ENCODE measurements around the gene PDE8B.

The PDE8B gene

GRCh38 chr5:77192441-77193050, 17.9 kb upstream of the PDE8B start:
- no peak for DNase-seq (ENCODE audit: low spot score)

GRCh38 chr5:77194762-77195161, 15.7 kb upstream of the PDE8B start:
- no peak for DNase-seq (ENCODE audit: low spot score)

- DNase-seq (ENCODE audit: low spot score) = no peak
Observed at GRCh38 chr5:77197840-77198554, 12.5 kb upstream of the PDE8B start.

GRCh38 chr5:77200663-77201062, 9.8 kb upstream of the PDE8B start:
- no peak for DNase-seq (ENCODE audit: low spot score)

- no peak for DNase-seq (ENCODE audit: low spot score)
Observed at GRCh38 chr5:77202145-77202544, 8.3 kb upstream of the PDE8B start.

GRCh38 chr5:77204967-77205366, 5.5 kb upstream of the PDE8B start:
- no peak for DNase-seq (ENCODE audit: low spot score)

GRCh38 chr5:77208507-77209163, 1.8 kb upstream of the PDE8B start:
- DNase-seq (ENCODE audit: low spot score) = no peak

GRCh38 chr5:77209495-77210090, 887 bp upstream of the PDE8B start:
- no peak for DNase-seq (ENCODE audit: low spot score)

- DNase-seq (ENCODE audit: low spot score) = no peak
Observed at GRCh38 chr5:77210964-77211690, 647 bp downstream of the PDE8B start.

- no peak for DNase-seq (ENCODE audit: low spot score)
Observed at GRCh38 chr5:77211691-77212047, 1.2 kb downstream of the PDE8B start.

GRCh38 chr5:77213601-77214000, 3.1 kb downstream of the PDE8B start:
- DNase-seq (ENCODE audit: low spot score) = no peak

GRCh38 chr5:77214151-77214550, 3.7 kb downstream of the PDE8B start:
- no peak for DNase-seq (ENCODE audit: low spot score)

- no peak for DNase-seq (ENCODE audit: low spot score)
Observed at GRCh38 chr5:77218263-77218662, 7.8 kb downstream of the PDE8B start.

GRCh38 chr5:77221115-77221514, 10.6 kb downstream of the PDE8B start:
- no peak for DNase-seq (ENCODE audit: low spot score)

GRCh38 chr5:77222722-77223121, 12.2 kb downstream of the PDE8B start:
- DNase-seq (ENCODE audit: low spot score) = no peak

- no peak for DNase-seq (ENCODE audit: low spot score)
Observed at GRCh38 chr5:77223653-77224052, 13.2 kb downstream of the PDE8B start.

GRCh38 chr5:77224672-77225355, 14.3 kb downstream of the PDE8B start:
- DNase-seq (ENCODE audit: low spot score) = no peak

GRCh38 chr5:77225531-77225930, 15.1 kb downstream of the PDE8B start:
- DNase-seq (ENCODE audit: low spot score) = no peak

- DNase-seq (ENCODE audit: low spot score) = no peak
Observed at GRCh38 chr5:77229887-77230286, 19.4 kb downstream of the PDE8B start.

- DNase-seq (ENCODE audit: low spot score) = no peak
Observed at GRCh38 chr5:77230727-77231470, 20.4 kb downstream of the PDE8B start.

- DNase-seq (ENCODE audit: low spot score) = no peak
Observed at GRCh38 chr5:77231471-77232138, 21.1 kb downstream of the PDE8B start.

Measured in germinal center (tissue), 1 donor.